Mesodermal cell (in vitro differentiated cells): ENCODE results near the gene AIFM3.
"Not testable (repeated sequence)": the region's sequence is repeated elsewhere in the genome, so short reads cannot be mapped to it uniquely, and the experiment has no call there.

ENCODE experiments used
- H3K27ac ChIP-seq: 2 replicates; pipeline ENCODE4 v1.7.0; 2013; ENCODE audit warnings: mild to moderate bottlenecking, low read depth, low read length, moderate library complexity; ENCODE audit not compliant: severe bottlenecking
- H3K36me3 ChIP-seq: 2 replicates; pipeline ENCODE4 v1.7.1; 2013; ENCODE audit warnings: mild to moderate bottlenecking, low read length, moderate library complexity; ENCODE audit not compliant: control insufficient read depth, insufficient read depth
- H3K4me1 ChIP-seq: one replicate; pipeline ENCODE4 v1.7.1; 2013; ENCODE audit warnings: mild to moderate bottlenecking, low read length; ENCODE audit not compliant: insufficient read depth, control insufficient read depth, poor library complexity, severe bottlenecking
- H3K4me3 ChIP-seq: 2 replicates; pipeline ENCODE4 v1.7.0; 2013; ENCODE audit warnings: low read length, control low read depth, mild to moderate bottlenecking; ENCODE audit not compliant: insufficient read depth, poor library complexity, severe bottlenecking; ENCODE audit errors: extremely low read depth
- H3K9me3 ChIP-seq: 2 replicates; pipeline ENCODE4 v1.7.1; 2013; ENCODE audit warnings: mild to moderate bottlenecking, low read length, moderate library complexity; ENCODE audit not compliant: control insufficient read depth
- WGBS, 2 experiments: methylation state at CpG; one replicate each; pipeline ENCODE4 v1.1.5; 2013; ENCODE audit warnings: missing lambda C conversion rate in 2 of 2; ENCODE audit not compliant: insufficient coverage in 2 of 2; 5-methylcytosine and 5-hydroxymethylcytosine counted together

AIFM3 gene

GRCh38 chr22:20931126-20931654 is 35.9 kb upstream of the AIFM3 start:
- peaks cover 4% of the 10 kb centered on the region for H3K4me1 ChIP-seq
- 80 to 100% methylated on average over 1 of the region's 4 CpGs for WGBS, 2 experiments

DNA sequence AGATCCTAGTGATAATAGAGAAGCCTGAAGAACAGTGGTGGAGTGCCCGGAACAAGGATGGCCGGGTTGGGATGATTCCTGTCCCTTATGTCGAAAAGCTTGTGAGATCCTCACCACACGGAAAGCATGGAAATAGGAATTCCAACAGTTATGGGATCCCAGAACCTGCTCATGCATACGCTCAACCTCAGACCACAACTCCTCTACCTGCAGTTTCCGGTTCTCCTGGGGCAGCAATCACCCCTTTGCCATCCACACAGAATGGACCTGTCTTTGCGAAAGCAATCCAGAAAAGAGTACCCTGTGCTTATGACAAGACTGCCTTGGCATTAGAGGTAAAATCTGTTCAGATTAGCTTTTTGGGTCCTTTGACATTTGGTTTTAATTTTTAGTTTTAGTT is 33.1 kb upstream of the AIFM3 start:
- H3K36me3 ChIP-seq, result peaks cover 66% of the 10 kb centered on the region
- H3K4me1 ChIP-seq, result peaks cover 4% of the 10 kb centered on the region

More at GRCh38 chr22:20931126-20931654, 35.9 kb upstream of the AIFM3 start:
- Histone ChIP-seq H3K36me3 (peaks cover 55% of the 10 kb centered on the region), H3K9me3 (no peaks in the 10 kb centered on the region), H3K4me3 (no peak overlapping the region), H3K27ac (no peak overlapping the region)

DNA sequence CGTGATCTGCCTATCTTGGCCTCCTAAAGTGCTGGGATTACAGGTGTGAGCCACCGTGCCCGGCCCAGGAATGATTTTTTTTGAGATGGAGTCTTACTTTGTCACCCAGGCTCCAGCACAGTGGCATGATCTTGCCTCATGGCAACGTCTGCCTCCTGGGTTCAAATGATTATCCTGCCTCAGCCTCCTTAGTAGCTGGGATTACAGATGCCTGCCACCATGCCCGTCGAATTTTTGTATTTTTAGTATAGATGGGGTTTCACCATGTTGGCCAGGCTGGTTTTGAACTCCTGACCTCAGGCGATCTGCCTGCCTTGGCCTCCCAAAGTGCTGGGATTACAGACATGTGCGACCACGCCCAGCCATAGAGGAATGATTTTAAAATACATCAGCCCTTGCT is 32.0 kb upstream of the AIFM3 start:
- H3K36me3 ChIP-seq, result peaks cover 60% of the 10 kb centered on the region
- not testable (repeated sequence) for H3K27ac ChIP-seq, H3K4me3 ChIP-seq, H3K9me3 ChIP-seq, H3K4me1 ChIP-seq
- WGBS, 2 experiments, result 90 to 99% methylated on average over 4 to 8 of the region's 9 CpGs

More for the DNA sequence above, 33.1 kb upstream of the AIFM3 start:
- H3K4me3 ChIP-seq, result no peak overlapping the region
- 89 to 95% methylated on average over 6 of the region's 7 CpGs for WGBS, 2 experiments
- no peak overlapping the region for H3K27ac ChIP-seq
- no peaks in the 10 kb centered on the region for H3K9me3 ChIP-seq

DNA sequence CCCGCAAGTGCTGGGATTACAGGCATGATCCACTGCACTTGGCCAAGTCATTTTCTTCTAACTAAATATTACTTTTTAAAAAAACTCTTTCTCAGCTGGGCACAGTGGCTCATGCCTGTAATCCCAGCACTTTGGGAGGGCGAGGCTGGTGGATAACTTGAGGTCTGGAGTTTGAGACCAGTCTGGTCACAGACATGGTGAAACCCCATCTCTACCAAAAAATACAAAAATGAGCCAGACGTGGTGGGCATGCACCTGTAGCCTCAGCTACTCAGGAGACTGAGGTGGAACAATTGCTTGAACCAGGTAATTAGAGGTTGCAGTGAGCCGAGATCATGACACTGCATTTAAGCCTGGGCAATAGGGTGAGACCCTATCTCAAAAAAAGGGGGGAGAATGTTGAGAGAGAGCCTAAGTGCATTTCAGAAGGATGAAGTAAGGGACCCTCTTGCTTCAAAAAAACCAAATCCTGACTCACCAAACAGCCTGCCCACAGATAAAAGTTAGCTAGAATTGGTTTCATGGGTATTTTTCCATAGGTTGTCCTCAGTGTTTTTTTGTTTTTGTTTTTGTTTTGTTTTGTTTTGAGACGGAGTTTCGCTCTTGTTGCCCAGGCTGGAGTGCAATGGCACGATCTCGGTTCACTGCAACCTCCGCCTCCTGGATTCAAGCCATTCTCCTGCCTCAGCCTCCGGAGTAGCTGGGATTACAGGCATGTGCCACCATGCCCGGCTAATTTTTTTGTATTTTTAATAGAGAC is 31.1 kb upstream of the AIFM3 start:
- WGBS, 2 experiments, result 97 to 98% methylated on average over 9 to 10 of the region's 11 CpGs
- H3K4me3 ChIP-seq, H3K4me1 ChIP-seq, H3K9me3 ChIP-seq: not testable (repeated sequence)
- H3K27ac ChIP-seq, result peak overlapping the region; percentile 36
- H3K36me3 ChIP-seq, result peaks cover 66% of the 10 kb centered on the region

- 86 to 93% methylated on average over 8 to 11 of the region's 12 CpGs for WGBS, 2 experiments
- no peak overlapping the region for H3K4me3 ChIP-seq
- H3K9me3 ChIP-seq, result no peaks in the 10 kb centered on the region
- H3K36me3 ChIP-seq, result peaks cover 75% of the 10 kb centered on the region
- H3K27ac ChIP-seq, result no peak overlapping the region
- peaks cover 4% of the 10 kb centered on the region for H3K4me1 ChIP-seq
Observed at GRCh38 chr22:20937031-20937793, 29.8 kb upstream of the AIFM3 start.

- H3K36me3 ChIP-seq, result peaks cover 78% of the 10 kb centered on the region
- 97 to 98% methylated on average over 5 to 6 of the region's 8 CpGs for WGBS, 2 experiments
- peaks cover 4% of the 10 kb centered on the region for H3K4me1 ChIP-seq
- no peak overlapping the region for H3K27ac ChIP-seq
- no peaks in the 10 kb centered on the region for H3K9me3 ChIP-seq
- no peak overlapping the region for H3K4me3 ChIP-seq
Observed at GRCh38 chr22:20937794-20938671, 29.0 kb upstream of the AIFM3 start.

- not testable (repeated sequence) for H3K4me3 ChIP-seq, H3K9me3 ChIP-seq, H3K27ac ChIP-seq, H3K4me1 ChIP-seq
- 90 to 92% methylated on average over 5 to 8 of the region's 14 CpGs for WGBS, 2 experiments
- H3K36me3 ChIP-seq, result peaks cover 69% of the 10 kb centered on the region
Observed at GRCh38 chr22:20939457-20940185, 27.4 kb upstream of the AIFM3 start.

DNA sequence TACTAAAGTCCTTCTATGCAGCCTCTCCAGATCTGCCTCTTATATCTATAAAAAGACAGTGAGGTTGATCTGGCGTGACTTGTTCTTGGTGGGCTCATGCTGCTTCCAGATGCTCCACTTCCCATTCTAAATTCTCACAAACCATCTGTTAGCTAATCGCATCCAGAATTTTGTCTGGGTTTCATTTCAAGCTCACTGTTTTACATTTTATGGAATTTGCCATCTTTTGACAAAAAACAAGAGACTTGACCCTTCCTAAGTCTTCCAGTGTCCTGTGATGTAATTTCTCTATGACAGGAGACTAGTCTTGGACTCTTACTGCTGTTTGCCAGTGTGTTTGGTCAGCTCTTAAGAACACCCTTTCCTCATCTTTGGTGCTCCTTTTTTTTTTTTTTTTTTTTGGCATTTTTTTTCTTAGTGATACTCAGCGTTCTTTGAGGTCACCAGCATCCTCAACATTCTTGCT is 26.8 kb upstream of the AIFM3 start:
- Histone ChIP-seq H3K4me3 (no peak overlapping the region), H3K4me1 (peaks cover 9% of the 10 kb centered on the region), H3K9me3 (no peaks in the 10 kb centered on the region), H3K36me3 (peaks cover 63% of the 10 kb centered on the region), H3K27ac (no peak overlapping the region)
- 90 to 94% methylated on average over 2 to 3 of the region's 3 CpGs for WGBS, 2 experiments

- H3K36me3 ChIP-seq, result peaks cover 56% of the 10 kb centered on the region
Observed at GRCh38 chr22:20940904-20941385, 26.1 kb upstream of the AIFM3 start.

More at GRCh38 chr22:20940904-20941385, 26.1 kb upstream of the AIFM3 start:
- H3K27ac ChIP-seq, result no peak overlapping the region
- peaks cover 13% of the 10 kb centered on the region for H3K4me1 ChIP-seq
- 95 to 100% methylated on average over 3 to 4 of the region's 4 CpGs for WGBS, 2 experiments
- no peaks in the 10 kb centered on the region for H3K9me3 ChIP-seq
- H3K4me3 ChIP-seq, result no peak overlapping the region
